ENCODE data around the gene SLX4IP. TPM values are rescaled to one million over a fixed set of nuclear protein-coding genes. Genes with fewer than 3 reads are reported as not detected.

The SLX4IP gene
- total and polyA plus RNA-seq, 2 of the 13 experiments (the other 11 are each of a cell fraction or from before 2014, with no cell fraction given) = 3.6 to 7.3 TPM

GRCh38 chr20:10672624-10673127 lies 237.6 kb downstream of the SLX4IP start (continued):
- TF ChIP-seq ZNF691 (CRISPR knock-in tag; IDR thresholded peaks at IDR 0.05; ENCODE audit: borderline replicate concordance, low read depth) (no peak), LCORL (IDR thresholded peaks at IDR 0.05) (no peak), LCORL (CRISPR knock-in tag; IDR thresholded peaks at IDR 0.05) (peak; percentile 68), FOSL2 (CRISPR knock-in tag; IDR thresholded peaks at IDR 0.05) (no peak), YEATS4 (CRISPR knock-in tag; IDR thresholded peaks at IDR 0.05; ENCODE audit: borderline replicate concordance) (peak; percentile 31; the same call in 1 of the 2 replicates), ZNF713 (CRISPR knock-in tag; IDR thresholded peaks at IDR 0.05) (no peak), ZNF780A (CRISPR knock-in tag; IDR thresholded peaks at IDR 0.05) (no peak), TBX2 (CRISPR knock-in tag; IDR thresholded peaks at IDR 0.05; ENCODE audit: borderline replicate concordance) (peak; percentile 11; the same call in 1 of the 2 replicates), SMYD3 (CRISPR knock-in tag; IDR thresholded peaks at IDR 0.05) (no peak), XBP1 (CRISPR knock-in tag; IDR thresholded peaks at IDR 0.05) (peak; percentile 65; the same call in 1 of the 2 replicates), SAFB2 (CRISPR knock-in tag; IDR thresholded peaks at IDR 0.05; ENCODE audit: borderline replicate concordance, low read depth) (no peak), SMARCE1 (IDR thresholded peaks at IDR 0.05; ENCODE audit: borderline replicate concordance) (no peak), MYC (CRISPR knock-in tag; IDR thresholded peaks at IDR 0.05; ENCODE audit: borderline replicate concordance) (peak; percentile 66), KDM2A (CRISPR knock-in tag; IDR thresholded peaks at IDR 0.05; ENCODE audit: borderline replicate concordance, low read depth) (peak; percentile 74), AGO1 (IDR thresholded peaks at IDR 0.05; ENCODE audit: low read depth, low read length, poor library complexity, severe bottlenecking) (peak; percentile 59), ZNF558 (CRISPR knock-in tag; IDR thresholded peaks at IDR 0.05; ENCODE audit: borderline replicate concordance) (no peak), MATR3 (CRISPR knock-in tag; IDR thresholded peaks at IDR 0.05) (no peak), ZKSCAN5 (CRISPR knock-in tag; IDR thresholded peaks at IDR 0.05) (peak; percentile 38; the same call in 1 of the 2 replicates), ZC3H13 (CRISPR knock-in tag; IDR thresholded peaks at IDR 0.05) (peak; percentile 60; the same call in 1 of the 2 replicates), HHEX (CRISPR knock-in tag; IDR thresholded peaks at IDR 0.05) (no peak), NFE2L1 (CRISPR knock-in tag; IDR thresholded peaks at IDR 0.05; ENCODE audit: borderline replicate concordance) (no peak), ZNF777 (CRISPR knock-in tag; IDR thresholded peaks at IDR 0.05) (peak; percentile 34; the same call in 1 of the 2 replicates), PRMT3 (CRISPR knock-in tag; IDR thresholded peaks at IDR 0.05; ENCODE audit: borderline replicate concordance, low read depth) (0 out of 2 replicates have a peak, but pooled peaks have one; percentile 17), HOXA9 (CRISPR knock-in tag; IDR thresholded peaks at IDR 0.05; ENCODE audit: borderline replicate concordance) (0 out of 2 replicates have a peak, but pooled peaks have one; percentile 62), KMT2A (CRISPR knock-in tag; IDR thresholded peaks at IDR 0.05) (peak; percentile 85), CENPBD1 (CRISPR knock-in tag; IDR thresholded peaks at IDR 0.05; ENCODE audit: borderline replicate concordance, low read depth) (no peak)
